GM19193 (cell line): ENCODE results near the gene MAD1L1.

Experiments used
- POLR2A ChIP-seq: IDR thresholded peaks from 4 replicates; pipeline ENCODE4 v1.6.1; 2011; ENCODE audit not compliant: insufficient read depth, insufficient read length; ENCODE audit errors: extremely low read depth

MAD1L1 gene

DNA sequence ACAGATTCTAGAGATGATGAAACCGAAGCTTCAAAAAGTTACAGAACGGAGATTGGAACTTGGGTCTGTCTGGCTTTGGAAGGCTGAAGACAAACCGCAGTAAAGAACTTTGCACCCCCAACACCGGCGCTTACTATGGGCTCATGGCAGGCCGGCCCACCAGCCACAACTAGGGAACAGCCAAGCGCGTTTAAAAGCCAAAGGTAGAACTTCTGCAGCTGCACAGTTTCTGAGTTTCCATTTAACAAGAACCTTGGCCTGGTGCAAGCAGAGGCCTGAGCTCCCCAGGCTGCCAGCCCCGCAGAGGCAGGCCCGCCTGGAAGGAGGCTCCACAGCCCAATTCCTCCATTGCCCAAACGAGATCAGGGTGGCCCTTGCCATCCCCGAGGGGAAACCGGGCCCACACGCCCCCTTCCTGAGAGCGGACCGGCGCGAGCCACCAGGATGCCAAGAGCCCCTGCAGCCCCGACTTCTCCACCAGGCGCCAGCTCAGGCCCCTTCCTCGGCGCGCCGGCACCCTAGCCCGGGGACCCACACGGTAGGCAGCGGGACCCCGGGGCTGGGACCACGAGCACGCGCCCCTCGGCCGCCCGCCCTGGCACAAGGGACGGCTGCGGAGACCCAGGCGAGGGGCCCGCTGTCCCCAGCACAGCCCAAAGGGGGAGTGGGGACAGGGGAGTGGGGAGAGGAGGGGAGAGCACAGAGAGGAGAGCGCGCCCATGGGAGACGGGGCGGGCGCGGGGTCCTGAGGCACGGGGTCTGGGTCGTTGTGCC is 566 bp downstream of the MAD1L1 start:
- no peak for TF ChIP-seq POLR2A

GRCh38 chr7:2230882-2231281 is 1.9 kb downstream of the MAD1L1 start:
- TF ChIP-seq POLR2A: no peak

DNA sequence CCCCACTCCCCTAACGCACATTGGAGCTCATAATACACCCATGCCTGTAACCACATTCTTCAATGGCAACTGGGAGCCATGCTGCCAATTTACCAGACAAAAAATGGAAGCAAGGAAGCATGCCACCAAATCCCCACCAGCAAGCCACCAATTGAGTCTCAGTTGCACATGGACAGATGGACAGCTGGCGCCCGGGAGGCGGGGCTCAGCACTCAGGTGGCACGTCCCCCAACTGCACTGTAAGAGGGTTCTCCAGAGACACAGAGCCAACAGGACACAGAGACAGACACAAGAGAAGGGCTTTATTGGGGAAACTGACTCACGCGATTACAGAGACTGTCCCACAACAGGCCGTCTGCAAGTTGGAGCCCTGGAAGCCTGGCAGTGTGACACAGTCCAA is 2.5 kb downstream of the MAD1L1 start:
- no peak for TF ChIP-seq POLR2A

DNA sequence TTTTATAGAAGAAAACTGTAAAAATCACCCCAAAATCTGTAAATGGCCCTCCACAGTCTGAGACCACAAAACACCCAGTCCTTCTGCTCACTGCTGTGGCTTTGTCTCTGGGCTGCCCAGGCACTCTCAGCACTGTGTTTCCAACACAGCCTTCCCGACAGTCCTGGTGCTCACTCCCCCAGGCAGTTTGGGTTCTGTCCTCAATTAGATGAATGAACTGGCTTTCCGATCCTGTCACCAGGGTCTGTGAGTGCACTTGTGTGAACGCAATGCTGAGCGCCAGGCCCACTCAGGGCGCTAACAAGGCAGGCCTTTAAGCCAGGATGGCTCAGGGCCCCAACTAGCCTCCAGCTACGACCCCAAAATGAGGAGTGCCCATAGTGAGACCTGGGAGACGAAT is 3.3 kb downstream of the MAD1L1 start:
- TF ChIP-seq POLR2A: no peak

DNA sequence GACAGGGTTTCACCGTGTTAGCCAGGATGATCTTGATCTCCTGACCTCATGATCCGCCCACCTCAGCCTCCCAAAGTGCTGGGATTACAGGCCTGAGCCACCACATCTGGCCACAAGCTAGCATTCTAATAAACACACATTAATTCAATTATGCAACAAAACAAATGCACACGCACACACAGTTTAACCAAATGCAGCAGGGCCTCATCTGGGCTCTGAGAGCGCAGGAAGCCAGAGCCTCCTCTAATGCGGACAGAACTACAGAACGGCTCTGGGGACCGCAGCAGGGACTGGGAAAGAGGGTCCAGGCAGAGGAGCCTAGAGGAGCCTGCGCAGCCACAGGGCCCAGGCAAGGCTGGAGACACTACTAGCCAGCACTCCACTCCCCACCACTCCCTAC is 3.8 kb downstream of the MAD1L1 start:
- TF ChIP-seq POLR2A: no peak

- TF ChIP-seq POLR2A: no peak
Measured at GRCh38 chr7:2227699-2228098, 5.0 kb downstream of the MAD1L1 start.

- TF ChIP-seq POLR2A: no peak
Measured at GRCh38 chr7:2225830-2226229, 6.9 kb downstream of the MAD1L1 start.

DNA sequence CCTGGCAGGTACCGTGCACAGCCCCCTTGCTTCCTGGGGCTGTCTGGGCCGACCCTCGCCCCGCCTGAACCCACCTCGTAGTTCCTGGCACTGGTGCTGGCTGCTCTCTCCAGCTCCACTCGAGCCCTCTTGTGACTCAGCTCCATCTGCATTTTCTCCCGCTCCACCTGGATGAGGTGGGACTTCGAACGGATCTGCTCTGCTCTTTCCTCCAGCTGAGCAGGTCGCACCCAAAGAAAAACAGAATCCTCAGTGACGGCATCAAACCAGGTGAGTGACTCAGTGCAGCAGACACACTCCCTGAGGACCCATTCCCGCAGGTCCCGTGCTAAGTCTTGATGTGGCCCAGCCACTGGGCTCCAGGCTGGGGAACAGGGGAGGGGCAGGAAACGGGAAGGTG is 7.4 kb downstream of the MAD1L1 start:
- TF ChIP-seq POLR2A: no peak

DNA sequence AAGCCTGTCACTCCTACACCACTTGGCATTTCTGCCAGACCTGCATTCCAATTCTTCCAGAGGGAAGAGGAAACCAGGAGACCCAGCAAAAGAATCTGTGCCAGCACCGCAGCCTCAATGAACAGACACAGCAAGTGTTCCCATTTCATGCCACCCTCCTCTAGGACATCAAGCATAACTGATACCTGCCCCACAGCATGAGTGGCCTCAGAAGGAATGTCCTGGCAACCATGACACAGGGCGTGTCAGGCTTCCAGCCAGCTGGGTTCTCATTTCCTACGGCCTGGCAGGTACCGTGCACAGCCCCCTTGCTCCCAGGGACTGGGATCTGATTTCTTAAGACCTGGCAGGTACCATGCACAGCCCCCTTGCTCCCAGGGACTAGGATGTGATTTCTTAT is 7.8 kb downstream of the MAD1L1 start:
- no peak for TF ChIP-seq POLR2A

- no peak for TF ChIP-seq POLR2A
Measured at GRCh38 chr7:2224491-2224928, 8.2 kb downstream of the MAD1L1 start.

GRCh38 chr7:2223321-2223720 is 9.4 kb downstream of the MAD1L1 start:
- TF ChIP-seq POLR2A: no peak

- TF ChIP-seq POLR2A: no peak
Measured at GRCh38 chr7:2222516-2222915, 10.2 kb downstream of the MAD1L1 start.

- TF ChIP-seq POLR2A: no peak
Measured at GRCh38 chr7:2220954-2221353, 11.8 kb downstream of the MAD1L1 start.

- no peak for TF ChIP-seq POLR2A
Measured at GRCh38 chr7:2220506-2220905, 12.2 kb downstream of the MAD1L1 start.

DNA sequence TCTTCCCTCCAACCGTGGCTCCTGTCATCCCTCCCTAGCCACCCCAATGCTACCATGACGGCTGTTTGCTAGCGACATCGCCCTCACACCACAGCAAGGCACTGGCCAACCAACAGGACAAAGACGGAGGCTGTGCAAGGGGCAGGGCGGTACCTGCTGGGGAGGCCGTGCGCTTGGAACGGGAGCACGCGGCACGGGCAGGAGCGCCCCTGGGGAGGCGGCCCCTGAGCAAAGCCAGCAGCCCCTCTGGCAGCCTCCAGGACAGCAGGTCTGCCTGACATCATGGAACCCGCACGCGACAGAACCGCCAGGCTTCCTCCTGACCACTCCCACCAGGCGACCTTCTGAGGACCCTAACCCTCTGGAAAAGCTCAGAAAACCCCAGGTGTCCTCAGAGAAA is 12.7 kb downstream of the MAD1L1 start:
- no peak for TF ChIP-seq POLR2A

DNA sequence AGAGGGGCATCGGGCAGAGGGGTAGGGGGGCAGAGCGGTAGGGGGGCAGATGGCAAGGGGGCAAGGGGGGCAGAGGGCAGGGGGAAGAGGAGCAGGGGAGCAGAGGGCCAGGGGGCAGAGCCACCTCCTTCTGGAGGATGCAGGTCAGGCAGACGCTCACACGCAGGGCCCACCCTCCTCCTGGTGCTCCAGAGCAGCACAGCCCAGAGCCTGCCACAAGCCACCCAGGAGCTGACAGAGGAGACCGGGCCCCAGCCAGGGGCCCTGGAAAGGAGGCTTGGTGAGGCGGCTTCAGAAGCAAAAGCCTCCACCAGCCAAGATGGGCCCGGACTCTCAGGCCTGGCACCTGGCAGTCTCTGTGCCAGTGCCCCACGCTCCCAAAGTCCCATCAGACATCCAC is 13.1 kb downstream of the MAD1L1 start:
- no peak for TF ChIP-seq POLR2A

GRCh38 chr7:2219136-2219535 is 13.6 kb downstream of the MAD1L1 start:
- no peak for TF ChIP-seq POLR2A

DNA sequence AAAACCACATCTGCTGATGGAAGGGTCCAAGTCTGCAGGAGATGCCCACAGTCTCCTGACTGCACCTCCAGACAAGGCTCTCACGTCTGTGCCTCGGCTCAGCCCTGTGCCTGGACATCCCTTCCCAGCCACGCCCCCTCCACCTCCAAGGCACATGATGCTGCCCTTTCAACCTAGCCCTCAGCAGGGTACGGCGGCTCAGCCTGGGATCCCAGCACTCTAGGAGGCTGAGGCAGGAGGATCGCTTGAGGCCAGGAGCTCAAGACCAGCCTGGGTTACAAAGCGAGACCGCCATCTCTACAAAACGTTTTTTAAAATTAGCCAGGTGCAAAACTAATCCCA is 14.3 kb downstream of the MAD1L1 start:
- no peak for TF ChIP-seq POLR2A
